HCT116 (cell line): ENCODE data around the gene OR1J1. TPM values are rescaled to one million over a fixed set of nuclear protein-coding genes. Genes with fewer than 3 reads are reported as not detected.

Experiments
- ATAC-seq: fragments of 200-7000 bp; cut with Tn5 transposase; 2 replicates; pipeline ENCODE4 v1.9.1; 2020; ENCODE audit warnings: mild to moderate bottlenecking, moderate library complexity
- BruUV-seq: library from RNA; stranded (reverse); fragments of 400-500 nt; replicated peaks from 2 replicates; lab custom pipeline; 2021; lab: Mats Ljungman, UMichigan
- CTCF ChIA-PET: fragments of 300-600 bp; sonication (Branson Sonifier 250); formaldehyde crosslinking; loops from one replicate; lab custom pipeline; 2021; ENCODE audit warnings: antibody characterized with exemption; lab: Charles Lee
- POLR2A ChIA-PET: fragments of 300-600, 350-600 bp; sonication (Branson Sonifier 250); formaldehyde crosslinking; loops from one replicate; lab custom pipeline; 2021; ENCODE audit warnings: antibody characterized with exemption; lab: Charles Lee
- RAD21 ChIA-PET, 2 experiments: fragments of 300-600 bp; sonication (Branson Sonifier 250); formaldehyde crosslinking; loops; one replicate each; lab custom pipeline; 2023; ENCODE audit warnings: low total read pairs in 2 of 2; ENCODE audit not compliant: uncharacterized antibody in 2 of 2, unreplicated experiment in 2 of 2, low non-redundant PET in 1 of 2; lab: Charles Lee
- DNase-seq: peaks from one replicate; pipeline ENCODE4 v3.0.0-alpha.2; 2010; ENCODE audit warnings: low read depth, low spot score
- H2AFZ ChIP-seq: fragments of 200-600 bp; shearing (Covaris generic), sonication (generic); 2 replicates; pipeline ENCODE4 v1.6.1; 2017; ENCODE audit warnings: low read depth, mixed run types, mixed read lengths, antibody characterized with exemption, low read length; ENCODE audit not compliant: poor library complexity, severe bottlenecking
- H3K27ac ChIP-seq: 2 replicates; pipeline ENCODE4 v1.5.1; 2012; ENCODE audit warnings: low read depth, low read length
- H3K27me3 ChIP-seq: fragments of 200-600 bp; sonication (generic); 2 replicates; pipeline ENCODE4 v1.6.1; 2016; ENCODE audit warnings: mixed run types, low read length, mixed read lengths; ENCODE audit not compliant: insufficient read depth
- H3K36me3 ChIP-seq, 2 experiments: fragments of 200-500 bp in 1 of 2; fragments of 200-600 bp in 1 of 2; sonication (Bioruptor generic) in 1 of 2; sonication (generic) in 1 of 2; 2 replicates each; pipeline versions ENCODE4 v1.5.1 to v1.6.1; 2014 to 2016; ENCODE audit warnings: low read length in 2 of 2, inconsistent platforms in 1 of 2, mixed read lengths in 1 of 2, mixed run types in 1 of 2; ENCODE audit not compliant: insufficient read depth in 2 of 2, control insufficient read depth in 1 of 2
- H3K4me1 ChIP-seq, 2 experiments: fragments of 200-600 bp in 1 of 2; sonication (generic) in 1 of 2; 2 replicates each; pipeline versions ENCODE4 v1.5.1 to v1.6.1; 2012 to 2017; ENCODE audit warnings: low read length in 2 of 2, inconsistent platforms in 1 of 2, mild to moderate bottlenecking in 1 of 2, mixed read lengths in 1 of 2, mixed run types in 1 of 2, moderate library complexity in 1 of 2; ENCODE audit not compliant: insufficient read depth in 2 of 2, control insufficient read depth in 1 of 2
- H3K4me2 ChIP-seq: fragments of 200-600 bp; sonication (generic); 2 replicates; pipeline ENCODE4 v1.6.1; 2017; ENCODE audit warnings: mixed run types, low read length, mixed read lengths
- H3K4me3 ChIP-seq, 2 experiments: fragments of 200-600 bp in 1 of 2; sonication (generic) in 1 of 2; replicated peaks in 1 of 2; 2 replicates each; pipeline ENCODE4 v1.5.1; 2011 to 2016; ENCODE audit warnings: low read length in 2 of 2, control low read depth in 1 of 2, low read depth in 1 of 2, mild to moderate bottlenecking in 1 of 2, mixed read lengths in 1 of 2, mixed run types in 1 of 2
- H3K79me2 ChIP-seq: fragments of 200-600 bp; sonication (generic); 2 replicates; pipeline ENCODE4 v1.6.1; 2017; ENCODE audit warnings: mild to moderate bottlenecking, mixed run types, low read length, moderate library complexity, mixed read lengths; ENCODE audit not compliant: insufficient read depth
- H3K9ac ChIP-seq: fragments of 200-600 bp; sonication (generic); 2 replicates; pipeline ENCODE4 v1.6.1; 2016; ENCODE audit warnings: low read length, mixed read lengths
- H3K9me2 ChIP-seq: fragments of 200-600 bp; sonication (generic), shearing (Covaris generic); 2 replicates; pipeline ENCODE4 v1.6.1; 2017; ENCODE audit warnings: mixed run types, mild to moderate bottlenecking, moderate library complexity; ENCODE audit not compliant: insufficient read depth
- H3K9me3 ChIP-seq, 2 experiments: fragments of 200-500 bp in 1 of 2; fragments of 200-600 bp in 1 of 2; sonication (Bioruptor generic) in 1 of 2; sonication (generic) in 1 of 2; 2 replicates each; pipeline ENCODE4 v1.6.1; 2014 to 2017; ENCODE audit warnings: low read length in 2 of 2, mixed read lengths in 2 of 2, inconsistent platforms in 1 of 2, low read depth in 1 of 2, mild to moderate bottlenecking in 1 of 2, mixed run types in 1 of 2, moderate library complexity in 1 of 2; ENCODE audit not compliant: control insufficient read depth in 1 of 2, insufficient read depth in 1 of 2
- H4K20me1 ChIP-seq: fragments of 200-600 bp; sonication (generic), shearing (Covaris generic); 2 replicates; pipeline ENCODE4 v1.6.1; 2017; ENCODE audit warnings: mixed run types, mild to moderate bottlenecking, moderate library complexity; ENCODE audit not compliant: insufficient read depth
- CBX3 ChIP-seq: IDR thresholded peaks from 2 replicates; pipeline ENCODE4 v1.6.1; 2012; ENCODE audit warnings: low read depth
- CEBPB ChIP-seq: IDR thresholded peaks from 2 replicates; pipeline ENCODE4 v1.6.1; 2012; ENCODE audit warnings: low read depth
- ELF1 ChIP-seq: IDR thresholded peaks from 2 replicates; pipeline ENCODE4 v1.6.1; 2012; ENCODE audit warnings: low read depth, borderline replicate concordance
- FOSL1 ChIP-seq: IDR thresholded peaks from 2 replicates; pipeline ENCODE4 v1.6.1; 2012; ENCODE audit warnings: low read depth
- POLR2A ChIP-seq: IDR thresholded peaks from 2 replicates; pipeline ENCODE4 v1.7.0; 2011; ENCODE audit warnings: borderline replicate concordance; ENCODE audit not compliant: insufficient read depth, insufficient read length; ENCODE audit errors: extremely low read depth
- RAD21 ChIP-seq: IDR thresholded peaks from 2 replicates; pipeline ENCODE4 v1.6.1; 2012; ENCODE audit warnings: low read depth, mild to moderate bottlenecking
- YY1 ChIP-seq: IDR thresholded peaks from 2 replicates; pipeline ENCODE4 v1.6.1; 2011; ENCODE audit warnings: low read length, low read depth, moderate library complexity, mild to moderate bottlenecking; ENCODE audit not compliant: insufficient replicate concordance; ENCODE audit errors: extremely low read depth
- ZFX ChIP-seq: fragments of 450-650 bp; IDR thresholded peaks from 2 replicates; pipeline ENCODE4 v1.6.1; 2017
- intact Hi-C: fragments of 100-400 bp; cut with micrococcal nuclease; formaldehyde crosslinking; loops from 2 replicates; pipeline ENCODE4 v1.10.0; 2022
- total RNA-seq: library from RNA; stranded (reverse); gene quantifications from one replicate; pipeline ENCODE4 v1.2.1, GENCODE V29; 2021; ENCODE audit not compliant: unreplicated experiment
- TF ChIP-seq, protein P1 (sequence below): IDR thresholded peaks from 2 replicates; pipeline ENCODE4 v1.6.1; 2012
- TF ChIP-seq, protein P2 (sequence below): IDR thresholded peaks from 2 replicates; pipeline ENCODE4 v1.6.1; 2011; ENCODE audit warnings: mild to moderate bottlenecking, low read length, moderate library complexity; ENCODE audit not compliant: insufficient replicate concordance; ENCODE audit errors: extremely low read depth
- TF ChIP-seq, protein P3 (sequence below), 3 experiments: fragments of 200-600 bp in 1 of 3; sonication (generic) in 1 of 3; IDR thresholded peaks in 2 of 3; conservative IDR thresholded peaks in 1 of 3; 2 replicates each; pipeline ENCODE4 v1.5.1; 2012 to 2017; ENCODE audit warnings: low read depth in 2 of 3, low read length in 2 of 3, antibody characterized with exemption in 1 of 3, borderline replicate concordance in 1 of 3, control low read depth in 1 of 3, mild to moderate bottlenecking in 1 of 3, mixed read lengths in 1 of 3, mixed run types in 1 of 3, moderate library complexity in 1 of 3; ENCODE audit not compliant: insufficient read depth in 1 of 3

Gene OR1J1
- total RNA-seq, 1 experiment from 2014 or later, result not detected

DNA sequence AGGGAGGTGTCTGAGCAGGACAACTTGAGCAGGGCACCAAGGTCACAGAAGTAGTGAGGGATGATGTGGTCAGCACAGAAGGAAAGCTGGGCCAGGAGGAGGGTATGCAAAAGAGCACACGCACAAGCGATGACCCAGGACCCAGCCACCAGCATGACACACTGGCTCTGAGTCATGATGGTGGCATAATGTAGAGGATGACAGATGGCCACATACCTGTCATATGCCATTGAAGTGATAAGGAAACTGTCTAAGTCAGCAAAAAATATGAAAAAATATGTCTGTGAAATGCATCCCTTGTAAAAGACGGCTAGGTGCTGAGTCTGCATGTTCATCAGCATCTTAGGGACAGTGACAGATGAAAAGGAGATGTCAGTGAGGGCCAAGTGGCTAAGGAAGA, 380 bp downstream of the OR1J1 start:
- Histone ChIP-seq H3K9me3 (no peaks in the 10 kb centered on the region), H4K20me1 (no peaks in the 10 kb centered on the region), H3K9ac (no peak overlapping the region), H2AFZ (no peak overlapping the region), H3K4me2 (no peak overlapping the region), H3K4me1 (no peaks in the 10 kb centered on the region), H3K4me3 (no peak overlapping the region), H3K27me3 (0 out of 2 replicates have a peak, but pooled peaks cover 24% of the 10 kb centered on the region), H3K9me2 (no peaks in the 10 kb centered on the region), H3K36me3 (no peaks in the 10 kb centered on the region), H3K79me2 (no peaks in the 10 kb centered on the region), H3K27ac (no peak overlapping the region)
- TF ChIP-seq CEBPB (no peak), FOSL1 (no peak), YY1 (no peak), CBX3 (no peak), RAD21 (no peak), ELF1 (no peak), ZFX (no peak), POLR2A (no peak)
- TF ChIP-seq, protein P1, sequence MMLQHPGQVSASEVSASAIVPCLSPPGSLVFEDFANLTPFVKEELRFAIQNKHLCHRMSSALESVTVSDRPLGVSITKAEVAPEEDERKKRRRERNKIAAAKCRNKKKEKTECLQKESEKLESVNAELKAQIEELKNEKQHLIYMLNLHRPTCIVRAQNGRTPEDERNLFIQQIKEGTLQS, result no peak
- TF ChIP-seq, protein P2, sequence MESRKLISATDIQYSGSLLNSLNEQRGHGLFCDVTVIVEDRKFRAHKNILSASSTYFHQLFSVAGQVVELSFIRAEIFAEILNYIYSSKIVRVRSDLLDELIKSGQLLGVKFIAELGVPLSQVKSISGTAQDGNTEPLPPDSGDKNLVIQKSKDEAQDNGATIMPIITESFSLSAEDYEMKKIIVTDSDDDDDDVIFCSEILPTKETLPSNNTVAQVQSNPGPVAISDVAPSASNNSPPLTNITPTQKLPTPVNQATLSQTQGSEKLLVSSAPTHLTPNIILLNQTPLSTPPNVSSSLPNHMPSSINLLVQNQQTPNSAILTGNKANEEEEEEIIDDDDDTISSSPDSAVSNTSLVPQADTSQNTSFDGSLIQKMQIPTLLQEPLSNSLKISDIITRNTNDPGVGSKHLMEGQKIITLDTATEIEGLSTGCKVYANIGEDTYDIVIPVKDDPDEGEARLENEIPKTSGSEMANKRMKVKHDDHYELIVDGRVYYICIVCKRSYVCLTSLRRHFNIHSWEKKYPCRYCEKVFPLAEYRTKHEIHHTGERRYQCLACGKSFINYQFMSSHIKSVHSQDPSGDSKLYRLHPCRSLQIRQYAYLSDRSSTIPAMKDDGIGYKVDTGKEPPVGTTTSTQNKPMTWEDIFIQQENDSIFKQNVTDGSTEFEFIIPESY, result no peak
- TF ChIP-seq, protein P3, sequence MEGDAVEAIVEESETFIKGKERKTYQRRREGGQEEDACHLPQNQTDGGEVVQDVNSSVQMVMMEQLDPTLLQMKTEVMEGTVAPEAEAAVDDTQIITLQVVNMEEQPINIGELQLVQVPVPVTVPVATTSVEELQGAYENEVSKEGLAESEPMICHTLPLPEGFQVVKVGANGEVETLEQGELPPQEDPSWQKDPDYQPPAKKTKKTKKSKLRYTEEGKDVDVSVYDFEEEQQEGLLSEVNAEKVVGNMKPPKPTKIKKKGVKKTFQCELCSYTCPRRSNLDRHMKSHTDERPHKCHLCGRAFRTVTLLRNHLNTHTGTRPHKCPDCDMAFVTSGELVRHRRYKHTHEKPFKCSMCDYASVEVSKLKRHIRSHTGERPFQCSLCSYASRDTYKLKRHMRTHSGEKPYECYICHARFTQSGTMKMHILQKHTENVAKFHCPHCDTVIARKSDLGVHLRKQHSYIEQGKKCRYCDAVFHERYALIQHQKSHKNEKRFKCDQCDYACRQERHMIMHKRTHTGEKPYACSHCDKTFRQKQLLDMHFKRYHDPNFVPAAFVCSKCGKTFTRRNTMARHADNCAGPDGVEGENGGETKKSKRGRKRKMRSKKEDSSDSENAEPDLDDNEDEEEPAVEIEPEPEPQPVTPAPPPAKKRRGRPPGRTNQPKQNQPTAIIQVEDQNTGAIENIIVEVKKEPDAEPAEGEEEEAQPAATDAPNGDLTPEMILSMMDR (IDR thresholded peaks at IDR 0.05 in 2 of 3, conservative IDR thresholded peaks at IDR 0.05 in 1 of 3; ENCODE audit: borderline replicate concordance in 1 of 3, insufficient read depth in 1 of 3, low read depth in 2 of 3, low read length in 2 of 3), result no peak
- intact Hi-C loops, result no loop called here
- ChIA-PET CTCF (no interaction called here), POLR2A (no interaction called here), RAD21 (no interaction called here)
- ATAC-seq, result no peak
- BruUV-seq, result no TSS peak
- no peak for DNase-seq
